SU-DHL-6 (cell line): Measurements from ENCODE around the gene RNU1-4.
"Not testable (repeated sequence)": the region's sequence is repeated elsewhere in the genome, so short reads cannot be mapped to it uniquely, and the experiment has no call there.

Experiments
- CTCF ChIP-seq: fragments of 200-600 bp; sonication (generic); IDR thresholded peaks from one replicate; pipeline ENCODE4 v1.5.1; 2017; ENCODE audit warnings: antibody characterized with exemption, mild to moderate bottlenecking, low read length, moderate library complexity; ENCODE audit not compliant: insufficient read depth, poor library complexity, severe bottlenecking
- EZH2phosphoT487 ChIP-seq: fragments of 200-600 bp; sonication (generic), shearing (Covaris generic); conservative IDR thresholded peaks from 2 replicates; pipeline ENCODE4 v1.6.1; 2018; ENCODE audit warnings: mild to moderate bottlenecking, antibody characterized with exemption, low read length, moderate library complexity, mixed read lengths

DNA sequence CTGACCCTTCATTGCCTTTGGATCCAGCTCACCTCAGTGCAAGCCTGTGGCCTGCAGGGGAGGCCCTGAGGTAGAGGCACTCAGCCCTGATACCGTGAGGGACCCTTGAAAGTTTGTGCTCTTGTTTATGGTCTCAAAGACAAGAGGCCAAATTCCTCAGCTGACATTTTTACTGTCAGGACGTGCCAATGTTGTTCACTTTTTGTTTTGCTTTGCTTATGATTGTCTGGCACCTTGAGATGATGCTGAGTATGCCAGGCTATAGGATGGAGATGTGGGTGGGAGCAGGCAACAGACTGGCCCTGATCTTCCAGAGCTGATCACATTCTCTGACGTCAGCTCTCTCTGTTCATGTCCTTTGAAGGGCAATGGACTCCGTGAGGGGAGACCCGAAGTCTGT is 36.5 kb downstream of the RNU1-4 start:
- TF ChIP-seq EZH2phosphoT487, CTCF: not testable (repeated sequence)
